COLO668 (cell line): Measurements from ENCODE around the gene SORCS1.

Experiments used
- DNase-seq: peaks from one replicate; lab custom pipeline; 2025; ENCODE audit not compliant: unreplicated experiment; lab: John Stamatoyannopoulos, UW

SORCS1 gene

GRCh38 chr10:106696239-106696638 lies 468.3 kb downstream of the SORCS1 start:
- DNase-seq, result no peak

- no peak for DNase-seq
Measured at GRCh38 chr10:106694696-106695095, 469.8 kb downstream of the SORCS1 start.

DNA sequence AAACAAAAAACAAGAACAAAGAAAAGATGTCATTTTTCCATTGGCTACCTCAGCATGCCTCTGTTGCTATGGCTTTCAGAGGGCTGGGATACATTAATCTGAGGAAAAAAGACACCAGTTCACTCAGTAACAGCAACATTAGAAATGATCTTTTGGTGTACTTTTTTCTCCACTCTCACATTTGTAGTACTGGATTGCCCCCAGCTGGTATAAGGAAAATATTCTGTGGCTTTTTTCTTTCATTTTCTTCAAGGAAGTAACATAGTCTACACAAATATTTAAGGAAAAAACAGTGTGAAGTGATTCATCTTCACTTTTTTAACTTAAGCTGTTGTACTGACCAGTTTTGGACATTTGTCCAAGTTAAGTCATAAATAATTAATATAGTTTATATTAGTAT lies 482.3 kb downstream of the SORCS1 start:
- DNase-seq, result no peak

GRCh38 chr10:106680061-106680460 lies 484.4 kb downstream of the SORCS1 start:
- no peak for DNase-seq

GRCh38 chr10:106679314-106679713 lies 485.2 kb downstream of the SORCS1 start:
- DNase-seq, result no peak

DNA sequence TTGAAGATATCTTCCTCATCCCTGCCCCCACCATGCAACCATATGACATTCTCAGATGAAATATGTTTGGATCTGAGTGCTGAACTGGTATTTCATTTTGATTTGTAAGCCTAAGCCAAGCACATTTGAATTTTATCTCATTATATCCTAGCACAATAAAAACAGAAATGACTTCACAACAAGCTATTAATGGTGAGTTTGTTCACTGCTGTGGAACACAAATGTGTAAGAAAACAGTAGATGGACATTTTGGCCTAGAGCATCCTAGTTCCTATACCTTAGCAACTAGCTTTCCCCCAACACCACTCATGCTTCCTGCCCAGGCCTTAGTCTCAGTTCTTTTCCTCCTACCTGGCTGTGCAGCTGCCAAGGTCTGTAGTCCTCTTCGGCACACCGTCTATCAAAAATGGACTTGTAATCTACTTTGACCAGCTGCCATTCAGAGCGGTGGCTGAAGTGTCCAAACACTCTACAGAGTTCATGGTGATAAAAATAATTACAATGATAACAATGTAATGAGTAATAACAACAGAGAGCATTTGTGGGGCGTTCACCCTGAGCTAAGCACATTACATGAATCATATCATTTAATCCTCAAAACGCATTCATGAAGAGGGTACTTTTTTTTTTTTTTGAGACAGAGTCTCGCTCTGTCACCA lies 491.9 kb downstream of the SORCS1 start:
- no peak for DNase-seq

DNA sequence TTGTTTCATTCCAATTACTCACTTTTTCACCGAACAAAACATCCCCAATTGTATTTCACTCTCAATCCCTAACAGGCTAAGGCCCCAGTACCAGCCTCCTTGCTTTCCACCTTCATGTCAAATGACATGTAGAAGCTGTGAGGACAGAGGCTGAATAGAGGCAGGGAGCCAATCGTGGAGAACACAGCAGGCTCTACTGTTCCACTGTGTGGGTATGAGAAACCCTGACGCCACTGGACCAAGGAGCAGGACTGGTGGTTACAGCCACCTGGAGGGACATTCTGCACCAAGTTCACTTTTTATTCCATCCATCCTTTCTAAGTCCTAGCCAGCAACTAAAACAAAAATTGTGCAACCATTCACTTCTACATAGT lies 502.8 kb downstream of the SORCS1 start:
- DNase-seq, result no peak

- no peak for DNase-seq
Measured at GRCh38 chr10:106661133-106661766, 503.3 kb downstream of the SORCS1 start.

- no peak for DNase-seq
Measured at GRCh38 chr10:106660550-106660949, 504.0 kb downstream of the SORCS1 start.

DNA sequence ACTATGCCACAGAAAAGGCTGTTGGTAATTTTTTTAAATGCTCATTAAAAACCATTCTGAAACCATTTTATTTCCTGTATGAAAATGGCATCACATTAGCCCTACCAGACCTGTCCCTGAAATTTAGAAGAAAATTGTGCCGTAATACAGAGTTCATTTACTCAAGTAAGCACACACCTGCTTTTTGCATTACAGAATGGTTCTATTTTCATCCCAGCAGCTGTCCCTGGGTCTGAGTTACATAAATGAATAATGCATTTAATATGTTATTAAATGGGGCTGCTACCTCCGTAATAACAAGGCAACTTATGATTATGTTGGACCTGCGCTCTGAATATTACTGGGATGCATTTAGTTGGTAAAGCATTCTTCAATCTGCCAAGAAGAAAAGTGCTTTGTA lies 508.9 kb downstream of the SORCS1 start:
- no peak for DNase-seq

DNA sequence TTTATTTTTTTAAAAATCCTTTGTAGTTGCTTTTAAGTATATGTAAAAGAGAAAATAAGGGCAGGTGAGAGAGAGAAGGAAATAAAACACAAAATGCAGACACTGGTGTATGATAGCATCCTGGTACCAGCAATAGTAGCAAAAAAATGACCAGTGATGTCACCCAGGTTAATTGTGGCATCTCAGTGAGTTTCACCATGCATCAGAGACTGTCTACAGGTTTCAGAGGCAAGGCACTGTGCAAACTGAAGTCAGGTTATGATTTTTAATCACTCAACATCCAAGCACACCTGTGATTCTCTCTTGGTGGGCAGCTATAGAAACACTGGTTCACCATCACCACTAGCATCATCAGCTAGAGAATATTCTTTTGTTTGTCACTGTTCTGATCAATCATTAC lies 509.3 kb downstream of the SORCS1 start:
- DNase-seq, result no peak

DNA sequence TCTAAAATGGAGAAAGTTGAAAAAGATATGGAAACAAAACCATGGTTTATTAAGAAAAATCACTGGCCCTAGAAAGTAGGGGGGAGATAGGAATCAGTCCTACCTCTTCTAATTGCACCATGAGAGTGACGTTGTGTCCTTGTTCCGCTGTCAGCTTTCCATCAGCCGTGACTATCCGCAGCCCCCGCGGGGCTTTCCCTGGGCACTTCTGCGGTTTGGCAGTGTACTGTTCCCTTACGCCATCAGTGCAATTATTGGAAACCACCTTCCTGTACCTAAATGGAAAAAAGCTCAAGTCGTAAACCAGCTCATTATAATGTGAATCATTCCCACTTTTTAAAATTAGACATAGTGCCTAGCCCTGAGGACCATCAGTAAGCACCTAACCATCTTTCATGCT lies 512.2 kb downstream of the SORCS1 start:
- DNase-seq, result no peak

GRCh38 chr10:106648534-106649481 lies 515.7 kb downstream of the SORCS1 start:
- DNase-seq, result no peak

- no peak for DNase-seq
Measured at GRCh38 chr10:106643473-106643872, 521.0 kb downstream of the SORCS1 start.

DNA sequence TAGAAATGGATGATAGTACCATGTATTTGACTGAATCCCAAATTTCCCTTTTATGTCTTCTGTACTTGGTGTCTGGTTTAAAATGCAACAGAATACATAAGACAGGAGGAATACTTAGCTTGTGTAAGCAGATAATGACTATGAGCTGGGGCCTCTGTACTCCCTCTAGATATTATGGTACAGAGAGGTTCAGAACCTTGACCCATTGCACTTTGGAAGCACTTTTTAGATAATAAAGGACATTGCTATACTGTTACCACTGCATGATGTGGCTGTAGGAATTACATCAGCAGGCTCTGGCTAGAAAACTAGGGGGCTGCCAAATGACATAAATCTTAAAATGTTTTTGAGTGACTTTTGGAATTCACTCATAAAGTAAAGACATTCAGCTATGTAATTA lies 526.6 kb downstream of the SORCS1 start:
- no peak for DNase-seq

- no peak for DNase-seq
Measured at GRCh38 chr10:106636766-106637491, 527.6 kb downstream of the SORCS1 start.

DNA sequence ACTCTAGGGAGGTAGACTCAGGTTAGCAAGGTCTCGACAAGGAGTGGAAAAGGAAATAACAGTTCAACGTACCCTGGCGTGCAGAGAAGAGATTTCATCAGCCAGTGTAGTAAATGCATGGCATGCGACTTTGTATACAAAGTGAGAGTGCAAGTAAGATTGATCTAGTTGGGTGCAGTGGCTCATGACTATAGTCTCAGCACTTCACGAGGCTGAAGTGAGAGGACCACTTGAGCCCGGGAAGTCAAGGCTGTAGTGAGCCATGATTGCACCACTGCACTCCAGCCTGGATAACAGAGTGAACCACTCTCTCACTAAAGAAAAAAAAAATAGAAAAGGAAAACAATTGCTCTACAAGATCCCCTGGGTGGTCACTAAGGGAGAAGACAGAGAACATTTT lies 528.6 kb downstream of the SORCS1 start:
- no peak for DNase-seq

GRCh38 chr10:106631016-106631702 lies 533.3 kb downstream of the SORCS1 start:
- DNase-seq, result no peak

DNA sequence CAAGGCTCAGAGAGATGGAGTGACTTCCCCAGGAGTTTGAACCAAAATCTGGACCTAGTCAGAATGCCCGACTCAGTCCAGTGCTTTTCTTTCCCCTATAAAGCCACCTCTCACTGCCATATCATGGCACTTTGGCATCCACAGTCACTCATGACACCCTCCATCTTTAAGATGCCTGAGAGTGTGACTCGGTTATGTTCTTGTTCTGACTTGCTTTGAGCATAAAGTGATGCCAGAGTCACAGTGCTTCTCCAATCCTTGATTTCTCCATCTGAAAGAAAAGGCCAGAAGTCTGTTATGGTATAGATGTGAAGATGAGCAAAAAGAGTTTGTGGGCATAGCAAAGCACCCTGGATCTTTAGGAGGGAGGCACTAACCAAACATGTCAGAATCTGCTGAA lies 538.1 kb downstream of the SORCS1 start:
- no peak for DNase-seq

DNA sequence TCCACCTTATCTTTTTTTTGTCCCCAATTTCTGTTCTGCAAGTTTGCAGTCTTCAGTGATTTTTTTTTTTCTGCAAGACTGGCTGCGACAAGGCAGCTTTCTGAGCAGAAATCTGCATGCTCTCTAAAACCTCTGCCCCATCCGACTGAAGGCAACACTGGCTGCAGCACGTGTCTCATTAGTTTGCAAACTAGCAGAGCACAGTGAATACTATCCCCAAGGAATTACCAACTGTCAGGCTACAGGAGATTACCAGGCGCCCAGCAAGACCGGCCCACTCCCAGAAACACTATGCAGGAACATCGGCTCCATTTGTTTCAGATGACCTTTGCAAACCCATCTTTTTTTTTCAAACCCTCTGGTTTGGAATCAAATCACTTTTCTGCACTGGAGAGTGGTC lies 538.8 kb downstream of the SORCS1 start:
- no peak for DNase-seq

DNA sequence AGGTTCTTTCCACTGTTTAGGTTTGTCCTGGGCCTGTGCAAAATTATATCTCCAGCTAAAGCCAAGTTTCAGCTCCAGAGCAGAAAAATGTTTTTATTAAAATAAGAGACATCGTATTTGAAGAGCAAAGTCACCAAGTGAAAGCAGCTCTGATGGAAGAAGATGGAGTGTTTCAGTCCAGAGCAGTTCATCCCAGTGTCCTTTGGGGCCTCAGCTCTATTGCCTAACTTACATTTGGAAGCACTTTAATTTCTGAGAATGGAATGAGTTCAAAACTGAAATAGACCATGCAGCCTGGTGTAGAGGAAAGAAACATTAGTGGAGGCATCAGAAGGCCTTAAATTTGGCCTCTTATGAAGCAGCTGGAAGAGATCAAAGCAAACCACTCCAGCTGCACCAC lies 545.2 kb downstream of the SORCS1 start:
- DNase-seq, result no peak
